ENCODE measurements around the gene SSH2.

SSH2 gene

GRCh38 chr17:29933379-29933778, 3.4 kb upstream of the SSH2 start:
- no peak for TF ChIP-seq EZH2 (optimal IDR thresholded peaks at IDR 0.05; ENCODE audit: low read depth, low read length)
- TF ChIP-seq CTCF (IDR thresholded peaks at IDR 0.05; ENCODE audit: low read length) = no peak
- TF ChIP-seq EZH2phosphoT487 (IDR thresholded peaks at IDR 0.05; ENCODE audit: low read length) = no peak
- no peak overlapping the region for H3K9ac ChIP-seq (ENCODE audit: low read length)
- no peak overlapping the region for H3K27ac ChIP-seq (ENCODE audit: low read length)
- no peak overlapping the region for H3K4me3 ChIP-seq (ENCODE audit: low read length)
- H2AFZ ChIP-seq (ENCODE audit: low read length) = no peak overlapping the region
- no peaks in the 10 kb centered on the region for H3K36me3 ChIP-seq (replicated peaks; ENCODE audit: insufficient read depth, low read length)
- H4K20me1 ChIP-seq (ENCODE audit: insufficient read depth, low read length) = no peaks in the 10 kb centered on the region
- no peak for DNase-seq
- no peaks in the 10 kb centered on the region for H3K9me2 ChIP-seq (replicated peaks; ENCODE audit: insufficient read depth, low read length)
- H3K9me3 ChIP-seq (replicated peaks; ENCODE audit: insufficient read depth, low read length) = no peaks in the 10 kb centered on the region
- no peaks in the 10 kb centered on the region for H3K27me3 ChIP-seq (replicated peaks; ENCODE audit: insufficient read depth, low read length)
- H3K4me1 ChIP-seq (ENCODE audit: low read length) = peaks cover 12% of the 10 kb centered on the region
- H3F3A ChIP-seq (ENCODE audit: insufficient read depth, low read length) = peaks cover 16% of the 10 kb centered on the region; the same call in 1 of the 2 replicates
- no peak overlapping the region for H3K4me2 ChIP-seq (ENCODE audit: low read depth, low read length)
- H3K79me2 ChIP-seq (ENCODE audit: low read length) = peaks cover 15% of the 10 kb centered on the region

GRCh38 chr17:29931231-29931932, 1.4 kb upstream of the SSH2 start:
- Histone ChIP-seq H3K79me2 (ENCODE audit: low read length) (peaks cover 35% of the 10 kb centered on the region), H3K27ac (ENCODE audit: low read length) (peak overlapping the region; percentile 1; the same call in 1 of the 2 replicates), H3K9me3 (replicated peaks; ENCODE audit: insufficient read depth, low read length) (no peaks in the 10 kb centered on the region), H3K9me2 (replicated peaks; ENCODE audit: insufficient read depth, low read length) (no peaks in the 10 kb centered on the region), H3K36me3 (replicated peaks; ENCODE audit: insufficient read depth, low read length) (no peaks in the 10 kb centered on the region), H3K4me1 (ENCODE audit: low read length) (peaks cover 21% of the 10 kb centered on the region), H3K4me2 (ENCODE audit: low read depth, low read length) (peak overlapping the region; percentile 98), H3F3A (ENCODE audit: insufficient read depth, low read length) (peaks cover 16% of the 10 kb centered on the region; the same call in 1 of the 2 replicates), H3K9ac (ENCODE audit: low read length) (peak overlapping the region; percentile 77; the same call in 1 of the 2 replicates), H3K27me3 (replicated peaks; ENCODE audit: insufficient read depth, low read length) (no peaks in the 10 kb centered on the region), H3K4me3 (ENCODE audit: low read length) (peak overlapping the region; percentile 76), H2AFZ (ENCODE audit: low read length) (peak overlapping the region; percentile 98), H4K20me1 (ENCODE audit: insufficient read depth, low read length) (no peaks in the 10 kb centered on the region)
- DNase-seq = peak; percentile 87
- TF ChIP-seq CTCF (IDR thresholded peaks at IDR 0.05; ENCODE audit: low read length) (peak; percentile 94), EZH2phosphoT487 (IDR thresholded peaks at IDR 0.05; ENCODE audit: low read length) (no peak), EZH2 (optimal IDR thresholded peaks at IDR 0.05; ENCODE audit: low read depth, low read length) (no peak)

GRCh38 chr17:29930409-29931010, 482 bp upstream of the SSH2 start:
- peak overlapping the region; percentile 70; the same call in 1 of the 2 replicates for H3K27ac ChIP-seq (ENCODE audit: low read length)
- H3K27me3 ChIP-seq (replicated peaks; ENCODE audit: insufficient read depth, low read length) = no peaks in the 10 kb centered on the region
- no peaks in the 10 kb centered on the region for H3K9me2 ChIP-seq (replicated peaks; ENCODE audit: insufficient read depth, low read length)
- H3K4me1 ChIP-seq (ENCODE audit: low read length) = peaks cover 21% of the 10 kb centered on the region
- TF ChIP-seq EZH2 (optimal IDR thresholded peaks at IDR 0.05; ENCODE audit: low read depth, low read length) = no peak
- TF ChIP-seq CTCF (IDR thresholded peaks at IDR 0.05; ENCODE audit: low read length) = no peak
- TF ChIP-seq EZH2phosphoT487 (IDR thresholded peaks at IDR 0.05; ENCODE audit: low read length) = no peak
- no peaks in the 10 kb centered on the region for H3K36me3 ChIP-seq (replicated peaks; ENCODE audit: insufficient read depth, low read length)
- peak overlapping the region; percentile 98 for H3K4me2 ChIP-seq (ENCODE audit: low read depth, low read length)
- peaks cover 43% of the 10 kb centered on the region for H3K79me2 ChIP-seq (ENCODE audit: low read length)
- peak overlapping the region; percentile 98 for H2AFZ ChIP-seq (ENCODE audit: low read length)
- no peaks in the 10 kb centered on the region for H3K9me3 ChIP-seq (replicated peaks; ENCODE audit: insufficient read depth, low read length)
- H3K9ac ChIP-seq (ENCODE audit: low read length) = peak overlapping the region; percentile 77; the same call in 1 of the 2 replicates
- H3F3A ChIP-seq (ENCODE audit: insufficient read depth, low read length) = peaks cover 16% of the 10 kb centered on the region; the same call in 1 of the 2 replicates
- peak overlapping the region; percentile 76 for H3K4me3 ChIP-seq (ENCODE audit: low read length)
- no peaks in the 10 kb centered on the region for H4K20me1 ChIP-seq (ENCODE audit: insufficient read depth, low read length)
- no peak for DNase-seq
